GM18498 (cell line): ENCODE data around the gene QSER1.
A peak's percentile ranks its signal among the peaks of the same experiment; 100 is the strongest.
"Not testable (repeated sequence)": the region's sequence is repeated elsewhere in the genome, so short reads cannot be mapped to it uniquely, and the experiment has no call there.

Source experiments
- ATAC-seq: cut with Tn5 transposase; IDR thresholded peaks from one replicate; pipeline ENCODE4 v1.9.1; 2021; ENCODE audit warnings: mild to moderate bottlenecking, moderate library complexity; ENCODE audit not compliant: unreplicated experiment

QSER1 gene

GRCh38 chr11:32991898-32992297, 99.3 kb downstream of the QSER1 start:
- ATAC-seq: no peak

GRCh38 chr11:33000181-33000580, 107.6 kb downstream of the QSER1 start:
- no peak for ATAC-seq

GRCh38 chr11:33001281-33001680, 108.7 kb downstream of the QSER1 start:
- ATAC-seq: no peak

- no peak for ATAC-seq
Observed at GRCh38 chr11:33001751-33002542, 109.3 kb downstream of the QSER1 start.

- ATAC-seq: no peak
Observed at GRCh38 chr11:33005175-33005574, 112.6 kb downstream of the QSER1 start.

DNA sequence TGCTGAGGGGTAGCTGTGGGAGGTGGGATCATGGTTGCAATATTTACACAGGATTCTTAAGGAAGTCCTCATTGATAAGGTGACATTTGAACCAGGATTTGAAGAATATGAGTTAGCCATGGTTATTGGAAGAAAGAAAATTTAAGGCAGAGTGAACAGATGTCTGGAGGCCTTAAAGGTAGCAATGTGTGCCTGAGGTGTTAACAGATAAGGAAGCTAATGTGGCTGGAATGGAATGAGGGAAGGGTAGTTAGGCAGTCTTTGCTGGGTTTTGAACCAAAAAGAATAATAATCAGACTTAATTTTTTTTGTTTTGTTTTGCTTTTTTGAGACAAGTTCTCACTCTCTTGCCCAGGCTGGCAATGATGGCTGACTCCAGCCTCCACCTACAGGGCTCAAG, 113.4 kb downstream of the QSER1 start:
- no peak for ATAC-seq

DNA sequence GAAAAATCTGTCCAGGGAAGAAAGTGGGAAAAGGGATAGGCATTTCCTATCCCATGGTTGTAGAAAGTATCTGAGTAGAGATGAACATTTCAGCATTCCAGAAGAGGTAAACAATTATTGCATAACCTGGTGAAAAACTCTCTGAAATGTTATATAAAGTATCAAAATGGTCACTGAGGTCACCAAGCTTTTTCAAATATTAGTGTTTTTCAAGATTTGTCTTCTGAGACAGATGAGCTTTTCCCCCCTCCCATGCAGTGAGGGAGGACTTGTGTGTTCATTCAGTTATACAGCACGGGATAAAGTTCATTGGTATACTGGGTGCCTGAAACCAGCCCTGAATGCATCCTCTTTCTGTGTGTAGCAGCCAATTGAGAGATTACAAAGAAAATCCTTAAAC, 121.1 kb downstream of the QSER1 start:
- no peak for ATAC-seq

DNA sequence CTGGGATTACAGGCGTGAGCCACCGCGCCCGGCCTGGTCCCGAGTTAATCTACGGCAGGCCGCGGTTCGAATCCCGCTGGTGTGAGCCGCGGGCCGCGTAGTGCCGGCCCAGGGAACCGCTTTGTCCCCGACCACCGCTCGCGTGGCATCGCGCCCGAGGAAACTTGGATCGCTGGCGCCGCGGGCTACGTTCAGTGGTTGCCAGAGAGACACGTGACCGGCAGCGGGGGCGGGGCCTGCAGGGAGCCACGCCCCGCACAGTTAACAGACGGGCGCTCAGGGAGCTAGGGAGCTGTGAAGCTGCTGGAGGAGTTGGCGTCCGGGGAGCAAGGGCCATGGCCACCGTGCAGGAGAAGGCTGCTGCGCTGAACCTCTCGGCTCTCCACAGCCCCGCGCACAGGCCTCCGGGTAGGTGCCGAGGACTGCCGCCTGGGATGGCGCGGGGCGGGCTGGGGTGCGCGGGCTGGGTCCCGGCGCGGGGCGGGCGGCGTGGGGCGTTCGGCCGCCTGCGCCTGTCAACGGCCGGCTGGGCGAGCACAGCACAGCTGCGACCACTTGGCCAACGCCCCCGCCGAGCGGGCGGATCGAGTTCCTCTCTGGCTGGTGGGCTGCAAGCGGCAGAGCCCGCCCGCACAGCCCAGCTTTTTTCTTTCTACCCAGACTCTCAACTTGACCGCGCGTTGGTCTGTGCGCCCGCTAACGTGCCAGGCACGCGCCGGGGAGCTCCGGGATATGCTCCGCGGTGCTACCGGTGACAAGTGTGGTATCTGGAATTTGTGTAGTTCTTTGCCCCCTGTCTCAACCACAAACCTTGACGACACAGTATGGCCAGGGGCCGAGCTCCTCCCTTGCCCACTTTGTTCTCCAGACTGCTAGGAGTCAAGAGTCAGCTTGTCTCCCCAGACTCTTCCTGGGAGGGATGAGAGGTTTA, 123.3 kb downstream of the QSER1 start, which contains the start of gene DEPDC7:
DEPDC7 (plus strand) TSS at position 258 of the 931 bp plus-strand sequence; CDS start at position 336, 78 bp downstream.
- ATAC-seq: peak; percentile 75

- no peak for ATAC-seq
Observed at GRCh38 chr11:33016654-33017053, 124.0 kb downstream of the QSER1 start.

DNA sequence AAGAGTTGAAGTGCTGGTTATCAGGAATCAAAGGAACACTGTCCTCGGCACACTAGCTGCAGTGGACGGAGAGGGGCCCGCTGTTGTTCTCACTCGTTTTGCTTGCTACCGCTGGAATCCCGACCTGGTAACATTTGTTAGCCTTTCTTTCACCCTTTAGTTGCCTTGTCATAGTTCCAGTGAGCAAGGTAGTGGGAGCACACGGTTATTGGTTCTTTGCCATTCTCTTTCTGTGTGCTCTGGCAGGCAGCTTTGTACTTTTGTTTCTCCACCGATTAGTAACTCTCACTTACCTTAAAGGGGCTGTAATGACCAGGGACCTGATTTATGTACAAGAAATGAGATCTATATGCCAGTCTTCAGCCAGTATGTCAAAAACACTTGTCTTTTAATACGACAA, 124.9 kb downstream of the QSER1 start:
- no peak for ATAC-seq

GRCh38 chr11:33017965-33018364, 125.4 kb downstream of the QSER1 start:
- no peak for ATAC-seq

- ATAC-seq: no peak
Observed at GRCh38 chr11:33018840-33019239, 126.2 kb downstream of the QSER1 start.

GRCh38 chr11:33021501-33021900, 128.9 kb downstream of the QSER1 start:
- ATAC-seq: no peak

DNA sequence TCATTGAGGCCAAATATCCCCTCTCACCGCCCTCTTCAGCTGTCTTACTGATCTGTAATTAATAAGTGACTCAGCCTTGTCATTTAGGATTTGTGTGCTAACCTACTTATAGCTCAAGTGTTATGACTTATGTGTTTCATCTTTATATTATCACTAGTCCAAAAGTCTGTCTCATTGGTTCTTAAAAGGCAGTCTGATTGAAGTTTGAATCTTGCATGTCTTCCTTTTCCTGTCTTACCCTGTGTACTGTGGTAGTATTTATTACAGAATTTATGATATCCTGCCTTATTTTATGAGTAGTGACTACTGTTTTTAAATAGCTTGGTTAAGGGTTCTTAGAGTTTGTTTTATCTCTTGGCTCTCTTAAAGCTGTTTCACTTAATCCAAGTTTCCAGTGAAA, 129.3 kb downstream of the QSER1 start:
- ATAC-seq: no peak

- no peak for ATAC-seq
Observed at GRCh38 chr11:33025339-33025722, 132.7 kb downstream of the QSER1 start.

GRCh38 chr11:33027233-33027632, 134.6 kb downstream of the QSER1 start:
- no peak for ATAC-seq

DNA sequence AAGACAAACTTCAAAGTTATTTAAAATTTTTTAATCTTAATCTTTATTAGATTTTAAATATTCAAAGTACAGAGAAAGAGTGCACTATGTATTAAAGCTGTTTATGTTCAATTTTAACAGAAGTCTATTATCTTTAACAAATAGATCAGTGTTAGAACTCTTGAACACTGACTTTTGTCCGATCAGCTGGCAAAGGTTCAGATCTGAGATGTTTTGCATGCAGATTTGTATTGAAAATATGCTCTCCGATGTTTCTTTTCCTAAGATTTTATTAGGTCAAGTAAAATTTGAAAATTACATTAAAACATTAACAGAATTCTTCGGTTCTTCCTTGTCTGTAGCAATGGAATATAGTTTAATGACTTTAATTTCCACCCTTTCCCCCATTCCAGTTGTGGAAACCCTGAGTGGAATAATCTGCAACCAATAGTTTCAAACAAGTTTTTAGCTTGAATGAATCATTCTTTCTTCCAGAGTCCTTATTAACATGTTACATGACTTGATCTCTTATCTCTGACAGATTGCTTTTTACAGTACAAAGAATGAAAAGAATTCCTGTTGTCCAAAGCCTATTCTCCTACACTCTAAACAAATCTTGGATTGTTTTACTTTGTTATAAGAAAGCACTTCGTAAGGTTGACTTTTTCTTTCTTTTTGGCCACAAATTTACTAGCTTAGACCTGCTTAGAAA, 135.4 kb downstream of the QSER1 start:
- no peak for ATAC-seq

- no peak for ATAC-seq
Observed at GRCh38 chr11:33028537-33028914, 135.9 kb downstream of the QSER1 start.

DNA sequence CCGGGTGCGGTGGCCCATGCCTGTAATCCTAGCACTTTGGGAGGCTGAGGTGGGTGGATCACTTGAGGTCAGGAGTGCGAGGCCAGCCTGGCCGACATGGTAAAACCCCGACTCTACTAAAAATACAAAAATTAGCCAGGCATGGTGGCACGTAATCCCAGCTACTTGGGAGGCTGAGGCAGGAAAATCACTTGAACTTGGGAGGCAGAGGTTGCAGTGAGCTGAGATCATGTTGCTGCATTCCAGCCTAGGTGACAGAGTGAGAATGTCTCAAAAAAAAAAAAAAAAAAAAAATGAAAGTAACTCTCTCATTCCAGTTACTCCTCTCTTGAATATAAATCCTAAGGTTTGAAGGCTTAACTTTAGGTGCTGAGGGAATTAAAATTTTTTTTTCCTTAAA, 136.6 kb downstream of the QSER1 start:
- not testable (repeated sequence) for ATAC-seq
